Activated CD4-positive, alpha-beta memory T cell treated with anti-CD3 and anti-CD28 coated beads, Interleukin-2, amount 10 ng/mL, durations not matched to agents 7 days and 5 days (primary cell): ENCODE results near the gene TBXAS1. TPM values are rescaled to one million over a fixed set of nuclear protein-coding genes. Genes with fewer than 3 reads are reported as not detected.

Experiments used
- CTCF ChIA-PET: fragments of 350-600 bp; sonication (Branson Sonifier 250); formaldehyde crosslinking; loops from one replicate; lab custom pipeline; 2021; ENCODE audit warnings: antibody characterized with exemption, inconsistent platforms; lab: Charles Lee
- POLR2A ChIA-PET: fragments of 350-600 bp; sonication (Branson Sonifier 250); formaldehyde crosslinking; loops from one replicate; lab custom pipeline; 2021; ENCODE audit warnings: antibody characterized with exemption; lab: Charles Lee
- DNase-seq: peaks from one replicate; pipeline ENCODE4 v3.0.0-alpha.2; 2020
- H3K27ac Mint-ChIP-seq: one replicate; pipeline ENCODE4 v1.8.0; 2021; ENCODE audit warnings: mild to moderate bottlenecking, mixed read lengths
- H3K27me3 Mint-ChIP-seq: one replicate; pipeline ENCODE4 v1.8.0; 2021; ENCODE audit warnings: mixed read lengths
- H3K36me3 Mint-ChIP-seq: one replicate; pipeline ENCODE4 v1.8.0; 2021; ENCODE audit warnings: low read depth, mixed read lengths
- H3K4me1 Mint-ChIP-seq: one replicate; pipeline ENCODE4 v1.8.0; 2021; ENCODE audit warnings: mixed read lengths
- H3K4me3 Mint-ChIP-seq: one replicate; pipeline ENCODE4 v1.8.0; 2021; ENCODE audit warnings: mild to moderate bottlenecking, mixed read lengths
- H3K9me3 Mint-ChIP-seq: one replicate; pipeline ENCODE4 v1.8.0; 2021; ENCODE audit warnings: mixed read lengths
- total RNA-seq, 2 experiments: library from RNA; stranded (reverse); gene quantifications; one replicate each; pipeline ENCODE4 v1.2.3, GENCODE V29; 2021

The TBXAS1 gene
- total RNA-seq, 2 experiments from 2014 or later = 27.4 to 28.7 TPM

DNA sequence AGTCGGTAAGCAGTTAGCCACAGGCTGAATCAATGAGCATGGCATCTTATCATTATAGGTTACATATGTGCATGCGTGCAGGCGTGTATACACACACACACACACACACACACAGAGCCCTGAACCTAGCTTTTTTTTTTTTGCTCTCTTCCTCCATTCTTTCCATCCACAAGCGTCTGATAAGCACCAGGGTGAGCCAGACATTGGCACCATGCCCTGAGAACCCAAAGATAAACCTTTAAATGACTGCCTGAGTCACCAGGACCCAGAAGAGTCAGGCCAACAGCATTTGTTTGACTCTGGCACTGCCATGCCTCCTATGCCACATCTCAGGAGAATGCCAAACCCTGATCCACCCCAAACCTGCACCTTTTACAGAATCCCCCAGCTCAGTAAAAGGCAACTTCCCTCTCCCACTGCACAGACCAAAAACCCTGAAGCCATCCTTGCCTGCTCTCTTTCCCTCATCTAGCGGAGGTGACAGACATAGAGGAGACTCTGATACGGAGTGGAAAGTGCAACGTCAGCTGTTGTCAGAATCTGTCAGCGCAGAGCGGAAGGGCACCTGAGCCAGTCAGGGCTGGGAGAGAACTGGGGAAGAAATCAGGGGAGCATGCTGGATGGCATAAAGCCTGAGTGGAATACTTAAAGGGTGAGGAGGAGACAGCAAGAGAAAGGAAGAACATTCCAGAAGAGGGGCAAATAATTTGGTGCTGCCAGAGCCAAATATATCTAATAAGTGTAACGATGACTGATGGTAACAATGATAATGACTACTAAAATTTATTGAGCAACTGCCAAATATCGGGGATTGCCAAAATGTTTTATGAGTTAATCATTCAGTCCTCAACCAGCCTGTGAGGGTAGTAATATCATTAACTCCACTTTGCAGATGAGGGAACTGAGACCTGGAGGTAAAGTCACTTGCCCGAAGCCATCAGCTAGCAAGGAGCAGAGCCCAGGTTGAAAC is 230.5 kb downstream of the TBXAS1 start:
- peak; percentile 33 for DNase-seq
- Mint-ChIP-seq H3K36me3 (peaks cover 73% of the 10 kb centered on the region), H3K27me3 (no peaks in the 10 kb centered on the region), H3K27ac (peak overlapping the region; percentile 82), H3K9me3 (no peaks in the 10 kb centered on the region), H3K4me3 (peak overlapping the region; percentile 80), H3K4me1 (peaks cover 69% of the 10 kb centered on the region)
- CTCF ChIA-PET = interaction anchor here (0.7 to 1.6 kb wide), 2 partner anchors 114 to 118 kb away, joined by 3 to 5 read pairs; no protein-coding TSS in a partner anchor
- POLR2A ChIA-PET = interaction anchor here (0.6 to 4.8 kb wide), 7 partner anchors 11 to 266 kb away, joined by 3 to 34 read pairs (median 3); no protein-coding TSS in a partner anchor

- Mint-ChIP-seq H3K27ac (peak overlapping the region; percentile 82), H3K4me3 (peak overlapping the region; percentile 80), H3K9me3 (no peaks in the 10 kb centered on the region), H3K36me3 (peaks cover 67% of the 10 kb centered on the region), H3K4me1 (peaks cover 65% of the 10 kb centered on the region), H3K27me3 (no peaks in the 10 kb centered on the region)
- POLR2A ChIA-PET = interaction anchor here (1.0 to 4.8 kb wide), 5 partner anchors 15 to 193 kb away, joined by 3 to 34 read pairs (median 3); no protein-coding TSS in a partner anchor
- CTCF ChIA-PET = interaction anchor here (0.7 to 1.6 kb wide), 3 partner anchors 113 to 281 kb away, joined by 3 to 5 read pairs (median 3); no protein-coding TSS in a partner anchor
- DNase-seq = no peak
Observed at GRCh38 chr7:140060243-140060630, 231.2 kb downstream of the TBXAS1 start.

- H3K4me1 Mint-ChIP-seq = peaks cover 60% of the 10 kb centered on the region
- peak overlapping the region; percentile 80 for H3K4me3 Mint-ChIP-seq
- peaks cover 5% of the 10 kb centered on the region for H3K9me3 Mint-ChIP-seq
- peaks cover 2% of the 10 kb centered on the region for H3K27me3 Mint-ChIP-seq
- POLR2A ChIA-PET = interaction anchor here (0.9 to 4.8 kb wide), 5 partner anchors 10 to 192 kb away, joined by 3 to 34 read pairs (median 3); no protein-coding TSS in a partner anchor
- H3K36me3 Mint-ChIP-seq = peaks cover 64% of the 10 kb centered on the region
- no peak for DNase-seq
- CTCF ChIA-PET = interaction anchor here (0.7 to 1.6 kb wide), 3 partner anchors 113 to 280 kb away, joined by 3 to 5 read pairs (median 3); no protein-coding TSS in a partner anchor
- H3K27ac Mint-ChIP-seq = peak overlapping the region; percentile 82
Observed at GRCh38 chr7:140060788-140061606, 231.9 kb downstream of the TBXAS1 start.

- Mint-ChIP-seq H3K27me3 (peaks cover 3% of the 10 kb centered on the region), H3K4me3 (peak overlapping the region; percentile 80), H3K4me1 (peaks cover 59% of the 10 kb centered on the region), H3K9me3 (peaks cover 11% of the 10 kb centered on the region), H3K36me3 (peaks cover 64% of the 10 kb centered on the region), H3K27ac (peak overlapping the region; percentile 82)
- DNase-seq = no peak
- CTCF ChIA-PET = no interaction called here
- POLR2A ChIA-PET = interaction anchor here (0.9 to 4.8 kb wide), 6 partner anchors 9 to 416 kb away, joined by 3 to 34 read pairs (median 8); partner anchors contain the start of genes HIPK2 and KDM7A
Observed at GRCh38 chr7:140061607-140061930, 232.5 kb downstream of the TBXAS1 start.

GRCh38 chr7:140062118-140062527 is 233.1 kb downstream of the TBXAS1 start:
- Mint-ChIP-seq H3K9me3 (peaks cover 17% of the 10 kb centered on the region), H3K4me3 (peak overlapping the region; percentile 80), H3K27me3 (peaks cover 5% of the 10 kb centered on the region), H3K27ac (peak overlapping the region; percentile 82), H3K4me1 (peaks cover 53% of the 10 kb centered on the region), H3K36me3 (peaks cover 64% of the 10 kb centered on the region)
- CTCF ChIA-PET = interaction anchor here (1.1 kb wide), 1 partner anchor 264 kb away, joined by 3 read pairs; no protein-coding TSS in a partner anchor
- DNase-seq = peak; percentile 50
- POLR2A ChIA-PET = interaction anchor here (0.9 to 4.8 kb wide), 17 partner anchors 8 to 415 kb away, joined by 3 to 34 read pairs (median 5); partner anchors contain the start of genes HIPK2 and KDM7A

- Mint-ChIP-seq H3K36me3 (peaks cover 62% of the 10 kb centered on the region), H3K9me3 (peaks cover 21% of the 10 kb centered on the region), H3K27me3 (peaks cover 5% of the 10 kb centered on the region), H3K4me1 (peaks cover 48% of the 10 kb centered on the region), H3K4me3 (peak within 1 kb of the TSS; percentile 80), H3K27ac (peak within 1 kb of the TSS; percentile 82)
- ChIA-PET POLR2A (interaction anchor here (0.6 to 4.8 kb wide), 25 partner anchors 11 to 608 kb away, joined by 3 to 34 read pairs (median 4); partner anchors contain the start of genes HIPK2 and KDM7A), CTCF (interaction anchor here (0.9 to 1.3 kb wide), 4 partner anchors 9 to 263 kb away, joined by 3 read pairs; no protein-coding TSS in a partner anchor)
- DNase-seq = peak; percentile 93
Observed at GRCh38 chr7:140062528-140063299, 233.7 kb downstream of the TBXAS1 start, which contains the start of gene PARP12. PARP12 (minus strand) TSS chr7:140062951; CDS start chr7:140062847, 104 bp downstream.

GRCh38 chr7:140067052-140067451 is 238.0 kb downstream of the TBXAS1 start:
- CTCF ChIA-PET = no interaction called here
- Mint-ChIP-seq H3K9me3 (peaks cover 37% of the 10 kb centered on the region), H3K27ac (no peak overlapping the region), H3K4me3 (no peak overlapping the region), H3K36me3 (peaks cover 34% of the 10 kb centered on the region), H3K4me1 (peaks cover 14% of the 10 kb centered on the region), H3K27me3 (peaks cover 8% of the 10 kb centered on the region)
- POLR2A ChIA-PET = interaction anchor here (0.9 kb wide), 1 partner anchor 18 kb away, joined by 3 read pairs; no protein-coding TSS in a partner anchor
- DNase-seq = no peak

GRCh38 chr7:140068033-140068432 is 239.0 kb downstream of the TBXAS1 start:
- Mint-ChIP-seq H3K36me3 (peaks cover 34% of the 10 kb centered on the region), H3K4me3 (no peak overlapping the region), H3K27me3 (peaks cover 10% of the 10 kb centered on the region), H3K27ac (no peak overlapping the region), H3K9me3 (peaks cover 37% of the 10 kb centered on the region), H3K4me1 (peaks cover 14% of the 10 kb centered on the region)
- ChIA-PET CTCF (no interaction called here), POLR2A (no interaction called here)
- no peak for DNase-seq

DNA sequence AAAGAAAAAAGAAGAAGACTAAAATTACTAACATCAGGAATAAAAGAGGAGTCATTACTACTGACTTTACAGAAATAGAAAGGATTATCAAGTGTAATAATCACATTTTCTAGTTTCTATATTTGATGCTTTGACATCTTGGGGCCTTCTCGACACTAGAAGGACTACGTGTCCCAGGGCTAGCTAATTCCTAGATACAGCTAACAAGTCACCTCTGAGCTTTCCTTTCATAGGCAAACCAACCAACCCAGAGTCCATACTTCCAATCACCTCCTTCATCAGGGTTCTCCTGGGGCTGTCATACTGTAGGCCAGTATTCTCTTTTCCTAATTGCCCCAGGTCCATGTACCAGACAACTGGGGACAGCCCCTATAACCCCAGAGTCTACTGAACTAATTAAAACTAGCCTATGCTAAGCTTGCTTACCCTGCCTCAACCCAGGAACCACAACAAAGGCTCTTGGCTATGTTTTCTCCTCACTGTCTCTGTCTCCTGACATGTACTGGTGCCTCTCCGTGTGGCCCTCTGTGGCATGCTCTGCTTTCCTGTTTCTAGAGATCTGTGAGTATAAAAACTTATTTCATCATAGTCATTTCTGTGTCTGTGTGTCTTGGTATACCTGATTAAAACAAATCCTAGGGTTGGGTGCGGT is 240.4 kb downstream of the TBXAS1 start:
- no peak for DNase-seq
- peaks cover 14% of the 10 kb centered on the region for H3K27me3 Mint-ChIP-seq
- peaks cover 28% of the 10 kb centered on the region for H3K36me3 Mint-ChIP-seq
- H3K27ac Mint-ChIP-seq = no peak overlapping the region
- CTCF ChIA-PET = no interaction called here
- peaks cover 37% of the 10 kb centered on the region for H3K9me3 Mint-ChIP-seq
- POLR2A ChIA-PET = no interaction called here
- H3K4me1 Mint-ChIP-seq = peaks cover 4% of the 10 kb centered on the region
- no peak overlapping the region for H3K4me3 Mint-ChIP-seq
